ENCODE results near the gene CADPS2. TPM values are rescaled to one million over a fixed set of nuclear protein-coding genes. Genes with fewer than 3 reads are reported as not detected.

CADPS2 gene
- total and polyA plus RNA-seq, 10 of the 15 experiments (the other 5 are each of a cell fraction or from before 2014, with no cell fraction given): 0.05 to 7.5 (median 0.25) TPM

GRCh38 chr7:122525355-122525754, 360.9 kb downstream of the CADPS2 start (continued):
- TF ChIP-seq, protein P1, sequence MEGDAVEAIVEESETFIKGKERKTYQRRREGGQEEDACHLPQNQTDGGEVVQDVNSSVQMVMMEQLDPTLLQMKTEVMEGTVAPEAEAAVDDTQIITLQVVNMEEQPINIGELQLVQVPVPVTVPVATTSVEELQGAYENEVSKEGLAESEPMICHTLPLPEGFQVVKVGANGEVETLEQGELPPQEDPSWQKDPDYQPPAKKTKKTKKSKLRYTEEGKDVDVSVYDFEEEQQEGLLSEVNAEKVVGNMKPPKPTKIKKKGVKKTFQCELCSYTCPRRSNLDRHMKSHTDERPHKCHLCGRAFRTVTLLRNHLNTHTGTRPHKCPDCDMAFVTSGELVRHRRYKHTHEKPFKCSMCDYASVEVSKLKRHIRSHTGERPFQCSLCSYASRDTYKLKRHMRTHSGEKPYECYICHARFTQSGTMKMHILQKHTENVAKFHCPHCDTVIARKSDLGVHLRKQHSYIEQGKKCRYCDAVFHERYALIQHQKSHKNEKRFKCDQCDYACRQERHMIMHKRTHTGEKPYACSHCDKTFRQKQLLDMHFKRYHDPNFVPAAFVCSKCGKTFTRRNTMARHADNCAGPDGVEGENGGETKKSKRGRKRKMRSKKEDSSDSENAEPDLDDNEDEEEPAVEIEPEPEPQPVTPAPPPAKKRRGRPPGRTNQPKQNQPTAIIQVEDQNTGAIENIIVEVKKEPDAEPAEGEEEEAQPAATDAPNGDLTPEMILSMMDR (IDR thresholded peaks at IDR 0.05 in 2 of 3, conservative IDR thresholded peaks at IDR 0.05 in 1 of 3; ENCODE audit: control insufficient read depth in 2 of 3, extremely low read depth in 1 of 3, insufficient read depth in 1 of 3, low read depth in 3 of 3, low read length in 3 of 3): no peak

DNA sequence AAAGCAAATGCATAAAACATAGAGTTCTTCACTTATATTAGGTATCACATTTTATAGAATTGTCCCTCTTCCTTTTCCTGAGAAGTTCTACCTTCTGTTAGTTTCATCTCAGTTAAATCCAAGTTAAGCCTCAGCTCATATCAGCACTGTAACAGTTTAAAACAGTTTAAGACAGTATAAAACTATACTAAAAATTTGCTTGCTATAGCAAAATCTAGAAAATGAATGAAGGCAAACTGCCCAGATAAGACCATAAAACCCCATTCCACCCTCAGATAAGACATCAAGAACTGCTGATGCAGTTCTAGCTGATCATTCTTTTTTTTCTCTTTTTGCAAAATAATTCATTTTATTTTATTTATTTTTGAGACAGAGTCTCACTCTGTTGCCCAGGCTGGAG, 364.5 kb downstream of the CADPS2 start:
- no TSS peak for BruUV-seq (replicated peaks)
- Histone ChIP-seq H3K9me3 (replicated peaks; ENCODE audit: control insufficient read depth, insufficient read depth, low read length) (no peaks in the 10 kb centered on the region), H3K27ac (ENCODE audit: control insufficient read depth, insufficient read depth) (no peak overlapping the region), H4K20me1 (ENCODE audit: control insufficient read depth, insufficient read depth) (no peaks in the 10 kb centered on the region), H3K4me1 (ENCODE audit: control insufficient read depth, insufficient read depth, low read length) (no peaks in the 10 kb centered on the region), H3K9ac (ENCODE audit: control insufficient read depth, insufficient read depth, low read length) (no peak overlapping the region), H3K79me2 (ENCODE audit: control insufficient read depth, insufficient read depth, low read length) (no peaks in the 10 kb centered on the region), H2AFZ (ENCODE audit: control insufficient read depth, low read depth, low read length) (no peak overlapping the region), H3K4me2 (ENCODE audit: control insufficient read depth, insufficient read depth) (no peak overlapping the region), H3K27me3 (replicated peaks in 1 of 2; ENCODE audit: control insufficient read depth in 2 of 2, insufficient read depth in 2 of 2, low read length in 1 of 2) (no peaks in the 10 kb centered on the region), H3K36me3 (ENCODE audit: control insufficient read depth in 2 of 2, insufficient read depth in 2 of 2, low read length in 1 of 2) (no peaks in the 10 kb centered on the region), H3K4me3 (no peak overlapping the region)
- POLR2A ChIA-PET: no interaction called here
- in situ Hi-C loops (cut with MboI) (no loop called here), intact Hi-C loops (cut with micrococcal nuclease; ENCODE audit: unreplicated experiment) (no loop called here)
- DNase-seq (ENCODE audit: low read depth, low spot score): no peak
- no peak for FAIRE-seq
- no peak for ATAC-seq
- TF ChIP-seq RUNX3 (IDR thresholded peaks at IDR 0.05; ENCODE audit: low read length) (no peak), KAT2A (conservative IDR thresholded peaks at IDR 0.05; ENCODE audit: control insufficient read depth, low read depth, low read length) (no peak), ZNF207 (IDR thresholded peaks at IDR 0.05; ENCODE audit: borderline replicate concordance) (no peak), DPF2 (IDR thresholded peaks at IDR 0.05) (no peak), RB1 (IDR thresholded peaks at IDR 0.05; ENCODE audit: borderline replicate concordance) (no peak), IKZF2 (IDR thresholded peaks at IDR 0.05) (no peak)
- RAD21 ChIA-PET (ENCODE audit: unreplicated experiment): interaction anchor here (0.9 kb wide), 1 partner anchor 11 kb away, joined by 4 read pairs; no protein-coding TSS in a partner anchor
- SMC1A ChIA-PET (ENCODE audit: uncharacterized antibody, unreplicated experiment): interaction anchor here (0.8 to 1.6 kb wide), 10 partner anchors 8 to 429 kb away, joined by 3 to 5 read pairs (median 3); no protein-coding TSS in a partner anchor
- CTCF ChIA-PET: interaction anchor here (1.4 to 2.0 kb wide), 5 partner anchors 10 to 302 kb away, joined by 3 to 10 read pairs (median 7); no protein-coding TSS in a partner anchor
